Thoracic aorta endothelial cell (primary cell): Measurements from ENCODE around the gene COL8A2. TPM values are rescaled to one million over a fixed set of nuclear protein-coding genes. Genes with fewer than 3 reads are reported as not detected.

Experiments used
- total RNA-seq: library from RNA; depleted of rRNA; stranded (reverse); fragments of >200 nt; gene quantifications from 2 replicates; pipeline ENCODE4 v1.2.3, GENCODE V29; 2012

The COL8A2 gene
- total RNA-seq: 1.7 and 3.6 TPM in 2 replicates

DNA sequence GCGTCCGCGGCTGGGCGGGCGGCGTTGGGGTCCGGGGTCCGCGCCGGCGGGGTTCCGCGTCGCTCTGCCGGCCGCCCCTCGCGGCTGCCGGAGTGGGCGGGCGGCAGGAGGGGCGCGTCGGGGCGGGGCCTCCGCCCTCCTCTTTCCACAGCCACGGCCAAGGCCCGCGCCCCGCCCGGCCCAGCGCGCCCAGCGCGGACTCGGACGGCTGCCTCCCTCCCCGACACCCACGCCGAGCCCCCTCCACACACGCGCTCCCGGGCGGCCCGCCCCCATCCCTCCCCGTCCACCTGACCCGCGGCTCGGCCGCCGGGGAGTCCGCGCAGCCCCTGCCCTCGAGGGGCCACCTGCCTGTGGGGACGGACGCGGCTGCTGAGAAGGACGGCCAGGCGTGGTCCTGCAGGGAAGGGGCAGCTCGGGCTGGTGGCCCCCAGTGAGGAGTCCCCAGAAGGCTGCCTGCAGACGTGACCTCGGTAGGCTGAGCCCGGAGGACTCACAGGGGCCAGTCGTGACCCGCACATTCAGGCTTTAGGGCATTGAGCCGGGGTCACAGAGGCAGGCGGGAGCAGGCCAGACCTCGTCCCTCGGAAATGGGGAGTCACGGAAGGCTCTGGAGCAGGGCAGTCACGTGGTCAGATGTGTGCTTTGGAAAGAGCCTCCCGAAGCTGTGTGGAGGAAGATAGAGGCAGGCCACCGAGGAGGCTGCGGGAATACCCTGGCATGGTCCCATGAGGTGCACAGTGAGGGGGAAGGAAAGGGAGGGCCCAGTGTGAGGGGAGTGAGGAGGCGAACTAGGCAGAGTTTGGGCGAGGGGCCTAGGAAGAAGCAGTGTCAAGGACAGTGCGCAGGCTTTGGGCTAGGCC lies at the start of gene COL8A2:
COL8A2 (minus strand) TSS at position 94 of the 863 bp plus-strand sequence. CDS start 24,980 bp downstream, outside the sequence.

DNA sequence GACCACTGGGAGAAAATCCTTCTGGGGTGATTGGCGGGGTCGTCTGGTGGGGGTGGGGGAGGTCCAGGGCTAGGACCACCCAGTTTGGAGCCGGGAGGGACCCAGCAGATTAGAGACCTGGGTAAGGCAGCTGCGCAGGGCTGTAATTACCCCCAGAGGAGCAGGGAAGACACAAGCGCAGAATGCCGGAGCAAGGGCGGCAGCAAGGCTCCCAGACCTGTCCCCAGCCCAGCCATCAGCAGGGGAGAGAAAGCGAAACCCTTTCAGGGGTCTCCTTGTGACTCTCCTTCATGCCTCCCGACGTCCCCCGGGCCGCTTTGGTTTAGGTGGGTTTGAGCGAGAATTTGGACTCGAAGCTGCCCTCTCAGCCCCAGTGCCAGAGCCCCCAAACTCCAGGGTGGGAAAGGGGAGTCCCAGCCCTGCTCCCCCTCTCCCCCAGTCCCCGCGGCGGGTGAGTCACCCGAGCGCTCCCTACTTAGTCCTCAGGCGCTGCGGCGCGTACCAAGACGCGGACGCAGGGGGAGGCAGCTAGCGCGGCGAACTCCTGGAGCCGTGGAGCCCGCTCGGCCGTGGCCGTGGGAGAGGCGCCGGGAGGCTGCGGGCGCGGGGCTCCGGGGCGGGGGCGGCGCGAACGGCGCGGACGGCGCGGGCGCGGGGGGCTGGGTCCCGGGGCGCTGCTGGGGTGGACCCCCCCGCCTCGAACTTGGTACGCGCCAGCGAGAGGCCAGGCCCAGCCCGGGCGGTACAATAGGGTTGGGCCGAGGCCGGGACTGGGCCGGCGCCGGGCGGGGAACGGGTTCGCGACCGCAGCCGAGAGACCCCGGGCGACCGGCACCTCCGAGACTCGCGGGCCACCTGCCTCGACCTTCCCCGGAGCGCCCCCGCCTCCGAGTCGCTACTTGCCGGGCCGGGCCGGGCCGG lies 30.6 kb upstream of the COL8A2 start, which contains the start of gene MAP7D1:
MAP7D1 (plus strand) TSS at position 753 of the 921 bp plus-strand sequence. CDS start 258 bp downstream, outside the sequence.

DNA sequence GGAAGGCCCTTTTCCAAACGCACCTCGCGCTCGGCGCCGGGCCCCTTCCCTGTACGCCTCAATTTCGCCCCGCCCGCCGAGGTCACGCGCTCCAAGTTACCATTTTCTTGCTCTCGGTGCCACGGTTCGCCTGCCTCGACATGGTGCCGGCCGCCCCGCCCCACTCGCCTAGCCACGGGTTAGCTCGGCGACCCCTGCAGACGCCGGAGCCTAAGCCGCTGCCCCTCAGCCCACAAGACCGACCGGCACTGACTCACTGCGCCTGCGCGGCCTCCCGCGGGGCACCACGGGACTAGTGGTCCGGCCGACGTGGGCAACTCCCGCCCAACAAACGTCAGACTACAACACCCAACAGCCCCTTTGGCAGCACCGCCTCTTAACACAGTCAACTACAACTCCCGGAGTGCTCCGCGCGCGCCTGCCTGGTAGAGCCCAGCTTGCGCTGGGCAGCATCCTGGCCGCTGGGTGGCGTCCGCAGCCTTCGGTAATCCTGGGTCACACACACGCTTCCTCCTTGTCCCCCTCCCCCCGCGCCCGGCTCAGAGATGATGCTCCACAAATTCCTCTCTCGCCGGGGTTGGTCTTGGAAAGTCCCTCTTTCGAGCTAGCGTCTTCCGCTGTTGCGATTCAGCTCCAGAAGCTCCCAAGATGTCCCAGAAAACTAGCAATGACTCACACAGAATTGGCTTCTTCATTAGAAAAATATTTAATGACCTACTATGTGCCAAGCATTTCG lies 24.4 kb upstream of the COL8A2 start, which contains the start of gene TRAPPC3:
TRAPPC3 (minus strand) TSS at position 250 of the 736 bp plus-strand sequence; CDS start at position 142, 108 bp downstream.

DNA sequence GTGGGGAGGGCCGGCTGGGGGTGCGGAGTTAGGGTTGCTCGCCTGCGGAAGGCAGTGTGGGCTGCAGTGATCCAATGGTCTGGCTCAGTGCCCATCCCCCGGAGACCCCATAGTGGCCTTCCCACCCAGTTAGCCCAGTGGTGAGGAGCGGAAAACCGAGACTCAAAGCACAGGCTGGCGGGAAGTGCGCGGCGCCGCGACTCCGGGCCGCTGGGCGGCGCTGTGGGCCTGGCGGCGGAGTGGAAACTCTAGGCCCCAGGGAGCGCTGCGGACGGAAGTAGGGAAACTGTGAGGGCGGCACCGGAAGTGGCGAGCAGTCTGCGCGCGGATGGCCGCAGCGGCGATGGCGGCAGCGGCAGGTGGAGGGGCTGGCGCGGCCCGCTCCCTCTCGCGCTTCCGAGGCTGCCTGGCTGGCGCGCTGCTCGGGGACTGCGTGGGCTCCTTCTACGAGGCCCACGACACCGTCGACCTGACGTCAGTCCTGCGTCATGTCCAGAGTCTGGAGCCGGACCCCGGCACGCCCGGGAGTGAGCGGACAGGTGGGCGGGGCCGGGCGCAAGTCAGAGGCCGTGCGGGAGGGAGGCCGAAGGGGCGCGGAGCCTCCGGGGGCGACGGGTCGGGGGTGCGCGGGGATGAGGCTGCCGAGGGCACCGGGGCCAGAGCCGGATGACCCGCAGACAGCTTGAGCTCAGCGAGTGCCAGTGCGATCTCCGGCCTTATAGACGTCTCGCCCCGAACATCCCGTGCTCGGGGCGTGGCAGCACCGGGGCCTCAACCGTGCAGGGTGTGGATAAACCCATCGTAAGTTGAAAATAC lies 36.2 kb downstream of the COL8A2 start, which contains the start of gene ADPRS:
ADPRS (plus strand) TSS at position 316 of the 816 bp plus-strand sequence; CDS start at position 329, 13 bp downstream.

DNA sequence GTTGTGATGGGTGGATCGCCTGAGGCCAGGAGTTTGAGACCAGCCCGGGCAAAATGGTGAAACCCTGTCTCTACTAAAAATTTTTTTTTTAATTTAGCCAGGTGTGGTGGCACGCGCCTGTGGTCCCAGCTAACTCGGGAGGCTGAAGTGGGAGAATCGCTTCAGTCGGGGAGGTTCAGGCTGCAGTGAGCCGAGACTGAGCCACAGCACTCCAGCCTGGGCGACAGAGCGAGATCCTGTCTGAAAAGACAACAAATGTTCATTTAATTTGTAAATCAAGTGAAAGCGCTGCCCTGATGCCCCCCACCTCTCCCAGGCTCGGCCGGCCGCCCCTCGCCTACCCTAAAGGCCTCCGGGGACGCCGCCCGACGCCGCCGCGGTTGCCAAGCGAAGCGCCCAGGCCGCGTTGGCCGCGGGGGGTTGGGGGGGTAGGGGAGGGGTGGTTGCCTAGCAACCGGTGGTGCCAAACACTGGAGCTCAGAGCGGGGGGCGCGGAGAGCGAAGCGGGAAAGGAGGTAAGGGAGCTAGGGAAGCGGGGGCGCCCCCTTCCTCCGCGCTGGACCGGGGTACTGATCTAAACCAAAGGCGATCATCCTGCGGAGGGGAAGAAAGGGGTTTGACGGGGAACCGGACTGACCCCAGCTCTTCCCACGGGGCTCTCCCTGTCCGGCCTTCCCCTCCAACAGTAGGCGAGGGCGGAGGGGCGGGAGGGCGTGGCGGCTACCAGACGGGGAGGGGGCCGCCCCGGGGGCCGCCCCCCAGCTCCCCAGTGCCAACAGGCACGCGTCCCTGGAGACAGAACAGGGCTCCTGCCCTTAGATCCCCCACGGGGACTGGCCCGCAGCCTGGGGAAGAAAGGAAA lies 41.2 kb downstream of the COL8A2 start, which contains the start of gene TEKT2:
TEKT2 (plus strand) TSS at position 460 of the 862 bp plus-strand sequence. CDS start 828 bp downstream, outside the sequence.

Other genes with a start within 250 kb of the COL8A2 start
- 19.5 and 32.2 TPM in 2 replicates for gene AGO1, start 242.0 kb downstream of the COL8A2 start, total RNA-seq
- 15.6 and 19.0 TPM in 2 replicates for gene AGO3, start 194.1 kb downstream of the COL8A2 start, total RNA-seq
- gene TEKT2, start 41.1 kb downstream of the COL8A2 start, total RNA-seq: 0.22 TPM in 1 of 2 replicates, not detected in the other
- gene ADPRS, start 36.3 kb downstream of the COL8A2 start, total RNA-seq: 25.6 and 26.2 TPM in 2 replicates
- gene TRAPPC3, start 24.3 kb upstream of the COL8A2 start, total RNA-seq: 89.3 and 96.1 TPM in 2 replicates
- 164 and 176 TPM in 2 replicates for gene MAP7D1, start 30.9 kb upstream of the COL8A2 start, total RNA-seq
- 140 and 172 TPM in 2 replicates for gene THRAP3, start 99.2 kb upstream of the COL8A2 start, total RNA-seq
- gene SH3D21, start 181.1 kb upstream of the COL8A2 start, total RNA-seq: 2.8 and 3.1 TPM in 2 replicates
- gene EVA1B, start 198.4 kb upstream of the COL8A2 start, total RNA-seq: 75.4 and 94.8 TPM in 2 replicates